HG03060 (cell line): ENCODE data around the gene GNS.
"Not testable (repeated sequence)": the region's sequence is repeated elsewhere in the genome, so short reads cannot be mapped to it uniquely, and the experiment has no call there.

ENCODE experiments used
- ATAC-seq: cut with Tn5 transposase; IDR thresholded peaks from one replicate; pipeline ENCODE4 v1.9.1; 2021; ENCODE audit warnings: low read depth, moderate number of reproducible peaks; ENCODE audit not compliant: unreplicated experiment

Gene GNS

DNA sequence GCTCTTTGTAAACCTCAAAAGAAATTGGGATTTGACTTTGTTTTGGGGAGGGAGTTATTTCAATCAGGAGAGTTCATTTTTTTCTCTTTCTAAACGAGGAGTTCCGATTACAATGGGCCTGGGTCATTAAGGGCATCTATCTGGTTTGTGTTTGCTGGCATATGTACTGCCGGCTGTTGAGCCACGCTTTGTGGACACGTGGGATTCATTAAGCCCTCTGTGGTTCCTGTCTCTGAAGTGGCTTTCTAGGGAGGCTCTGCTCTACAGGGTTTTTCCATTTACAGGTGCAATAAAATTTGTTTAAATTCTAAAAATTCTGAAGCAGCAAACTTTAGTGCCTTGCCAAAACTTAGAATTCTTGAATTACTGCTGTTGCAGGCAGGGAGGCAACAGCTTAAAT is 57.9 kb downstream of the GNS start:
- no peak for ATAC-seq

DNA sequence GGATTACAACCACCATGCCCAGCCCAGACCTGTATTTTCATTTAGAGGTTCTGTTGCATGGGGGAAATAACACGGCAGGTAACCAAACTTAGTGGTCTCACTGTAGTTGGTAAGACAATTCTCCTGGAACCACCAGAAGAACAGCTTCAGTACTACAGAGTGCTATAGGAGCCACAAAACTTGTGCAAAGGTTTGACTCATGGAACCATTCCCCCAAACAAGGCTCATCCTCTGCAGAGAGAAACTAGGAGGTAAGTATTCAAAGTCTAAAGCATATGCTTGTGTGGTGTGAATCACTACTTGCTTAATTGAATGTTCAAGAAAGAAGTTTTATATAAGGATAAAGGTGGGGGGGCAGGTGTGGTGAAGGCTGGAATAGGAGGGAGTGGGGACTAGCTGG is 58.7 kb downstream of the GNS start:
- ATAC-seq = no peak

DNA sequence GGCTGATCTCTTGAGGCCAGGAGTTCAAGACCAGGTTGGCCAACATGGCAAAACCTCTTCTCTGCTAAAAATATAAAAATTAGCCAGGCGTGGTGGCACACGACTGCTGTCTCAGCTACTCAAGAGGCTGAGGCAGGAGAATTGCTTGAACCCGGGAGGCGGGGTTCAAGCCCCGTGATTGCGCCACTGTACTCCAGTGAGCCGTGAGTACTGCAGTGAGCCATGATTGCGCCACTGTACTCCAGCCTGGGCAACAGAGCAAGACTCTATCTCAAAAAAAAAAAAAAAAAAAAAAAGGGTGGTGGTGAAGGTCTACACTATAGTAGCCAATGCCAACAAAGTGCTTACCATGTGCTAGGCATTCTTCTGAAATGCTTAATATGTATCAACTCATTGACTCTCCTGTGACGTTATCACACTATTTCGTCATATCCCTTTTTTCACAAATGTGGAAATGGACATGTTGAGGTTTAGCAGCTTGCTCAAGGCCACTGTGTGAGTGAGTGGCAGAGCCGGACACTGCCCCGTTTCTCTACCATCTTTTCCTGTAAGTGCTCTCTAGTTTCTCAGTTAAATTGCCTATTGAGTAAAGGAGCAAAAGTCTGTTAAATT is 59.6 kb downstream of the GNS start:
- no peak for ATAC-seq

DNA sequence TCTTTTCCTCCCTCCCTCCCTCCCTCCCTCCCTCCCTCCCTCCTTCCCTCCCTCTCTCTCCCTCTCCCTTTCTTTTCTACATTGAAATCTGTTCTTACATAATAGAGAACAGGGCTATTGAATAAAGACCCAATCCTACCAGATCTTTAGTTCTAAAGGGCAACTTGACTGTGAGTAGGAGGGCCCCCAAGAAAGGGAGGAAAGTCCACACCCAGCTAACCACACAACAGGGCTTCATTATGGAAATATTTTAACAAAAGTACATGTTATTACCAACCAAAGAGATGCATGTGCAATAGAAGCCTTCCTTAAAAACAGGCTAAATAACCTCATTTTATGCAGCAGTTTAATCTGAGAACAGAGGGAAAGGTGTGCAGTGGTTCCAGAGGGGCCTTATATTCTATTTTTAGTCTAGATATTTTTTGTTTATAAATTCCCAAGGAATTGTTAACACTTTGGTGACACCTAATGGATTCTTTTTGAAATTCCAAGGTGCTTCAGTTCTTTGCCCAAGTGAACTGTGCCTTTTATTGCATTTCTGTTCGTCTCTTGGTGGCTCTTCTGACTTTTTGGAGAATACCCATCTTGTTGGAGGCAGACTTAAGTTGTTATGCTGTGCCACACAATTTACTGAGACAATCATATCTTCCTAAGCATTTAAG is 63.0 kb downstream of the GNS start:
- no peak for ATAC-seq

DNA sequence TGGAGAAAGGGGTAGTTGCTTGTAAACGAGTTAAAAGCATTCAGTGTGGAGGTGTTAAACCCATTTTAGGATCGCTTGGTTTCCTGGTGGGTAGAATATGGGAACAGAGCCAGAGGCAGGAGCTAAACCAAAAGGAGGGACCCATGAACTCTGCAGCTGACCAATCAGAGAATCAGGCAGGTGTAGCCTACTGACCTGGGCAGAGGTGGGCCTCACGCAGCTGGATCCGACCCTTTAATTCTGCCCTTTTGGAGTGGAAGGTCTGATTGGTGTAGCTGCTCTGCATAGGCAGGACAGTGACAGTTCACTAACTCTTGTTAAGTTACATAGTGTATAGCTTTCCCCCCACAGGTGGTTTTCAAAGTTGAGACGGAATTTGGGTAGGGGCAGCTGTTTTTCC is 63.7 kb downstream of the GNS start:
- ATAC-seq = no peak

DNA sequence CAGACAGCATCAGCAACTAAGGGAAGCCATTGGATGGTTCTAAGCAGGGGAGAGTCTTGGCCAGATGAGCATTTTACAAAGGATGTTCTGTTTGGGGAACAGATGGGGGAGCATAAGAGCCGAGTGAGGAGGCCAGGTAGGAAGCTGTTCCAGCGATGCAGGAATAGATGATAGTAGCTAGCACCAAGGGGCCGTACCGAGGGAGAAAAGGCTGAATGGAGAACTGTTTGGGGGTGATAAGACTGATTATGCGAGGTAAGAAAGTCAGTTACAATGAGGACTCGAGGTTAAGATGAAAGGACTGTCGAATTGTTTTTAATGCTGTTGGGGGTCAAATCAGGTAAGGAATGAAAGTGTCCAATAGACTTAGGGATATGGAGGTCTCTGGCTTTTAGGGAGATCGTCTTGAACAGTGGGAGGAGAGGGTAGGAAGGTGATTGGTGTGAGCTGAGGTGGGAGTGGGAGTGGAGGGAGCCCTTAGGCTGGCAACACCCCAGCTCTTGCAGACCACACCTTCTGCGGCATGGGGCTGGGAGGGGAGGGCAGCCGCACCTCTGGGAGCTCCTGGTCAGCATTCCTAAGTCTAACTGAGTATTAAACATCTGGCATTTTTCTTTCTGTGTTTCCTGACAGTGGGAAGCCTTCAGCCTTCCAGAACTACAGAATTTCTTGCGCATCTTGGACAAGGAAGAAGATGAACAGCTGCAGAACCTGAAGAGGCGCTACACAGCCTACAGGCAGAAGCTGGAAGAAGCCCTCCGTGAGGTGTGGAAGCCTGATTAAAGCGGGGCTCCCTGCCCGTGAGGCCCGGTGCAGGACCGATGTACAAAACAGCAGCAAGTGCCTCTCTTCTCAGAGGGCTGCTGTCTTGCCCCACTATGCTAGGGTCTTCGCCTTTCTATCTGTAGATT is 64.8 kb downstream of the GNS start:
- no peak for ATAC-seq

DNA sequence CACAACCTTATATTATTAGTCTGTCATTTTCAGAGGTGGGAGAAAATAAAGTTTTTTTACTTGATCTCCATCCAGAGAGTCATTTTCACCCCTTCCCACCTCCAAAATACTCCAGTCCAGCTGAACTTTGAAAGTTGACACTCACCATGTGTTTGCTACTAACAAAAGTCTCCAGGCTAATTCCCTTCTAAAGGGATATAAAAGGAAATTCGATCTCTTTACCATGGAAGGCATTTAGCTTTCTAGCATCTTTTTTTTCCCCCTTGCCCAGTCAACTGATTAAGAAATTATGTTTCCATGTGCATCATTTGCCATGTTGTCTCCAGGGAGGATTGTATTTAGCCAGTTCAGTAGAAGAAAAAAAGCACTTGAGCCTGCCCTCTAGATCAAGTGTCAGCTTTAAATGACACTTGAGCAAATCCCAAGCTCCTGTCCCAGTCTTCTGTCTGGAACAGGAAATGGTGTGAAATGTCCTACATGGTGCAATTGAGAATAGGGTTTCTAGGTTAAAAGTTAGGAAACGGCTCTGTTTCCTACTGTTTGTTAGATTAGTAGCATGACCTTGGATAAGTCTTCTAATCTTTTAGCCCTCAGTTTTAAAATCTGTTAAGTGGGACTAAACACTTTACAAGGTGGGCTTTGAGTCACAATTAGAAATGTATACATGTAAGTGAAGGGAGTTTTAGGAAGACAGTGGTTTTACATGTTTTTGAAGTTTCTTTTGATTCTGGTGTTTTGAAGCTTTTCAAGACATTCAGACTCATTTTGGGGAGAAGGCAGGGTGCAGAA is 67.2 kb downstream of the GNS start:
- no peak for ATAC-seq

DNA sequence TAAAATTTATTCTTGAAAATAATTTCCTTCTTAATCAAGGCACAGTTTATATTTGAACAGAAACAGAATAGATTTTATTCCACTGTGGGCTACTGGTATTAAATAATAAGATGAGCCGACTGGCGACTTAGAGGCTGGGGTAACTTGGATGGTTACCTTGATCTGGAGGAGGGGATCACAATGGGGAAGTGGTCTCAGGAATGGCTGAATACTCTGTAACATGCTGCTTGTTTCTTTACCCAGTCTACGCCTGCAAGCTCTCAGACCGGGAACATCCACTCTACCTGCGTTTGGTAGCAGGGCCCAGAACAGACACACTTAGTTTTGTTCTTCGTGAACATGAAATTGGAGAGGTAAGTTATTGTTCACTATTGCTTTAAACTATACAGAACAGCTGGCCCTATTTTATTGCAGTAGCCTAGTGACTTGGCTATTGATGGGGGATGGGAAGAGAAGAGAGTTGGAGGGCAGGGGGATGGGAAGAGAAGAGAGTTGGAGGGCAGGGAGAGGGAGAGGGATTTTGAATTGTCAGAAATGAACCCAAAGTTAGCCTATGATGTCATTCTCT is 67.9 kb downstream of the GNS start:
- ATAC-seq = no peak

DNA sequence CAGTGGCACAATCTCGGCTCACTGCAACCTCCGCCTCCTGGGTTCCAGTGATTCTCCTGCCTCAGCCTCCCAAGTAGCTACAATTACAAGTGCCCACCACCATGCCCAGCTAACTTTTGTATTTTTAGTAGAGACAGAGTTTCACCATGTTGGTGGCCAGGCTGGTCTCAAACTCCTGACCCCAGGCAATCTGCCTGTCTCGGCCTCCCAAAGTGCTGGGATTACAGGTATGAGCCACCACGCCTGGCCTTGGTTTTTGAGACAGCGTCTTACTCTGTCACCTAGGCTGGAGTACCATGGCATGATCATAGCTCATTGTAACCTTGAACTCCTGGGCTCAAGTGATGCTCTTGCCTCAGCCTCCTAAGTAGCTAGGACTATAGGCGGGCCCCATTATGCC is 69.0 kb downstream of the GNS start:
- not testable (repeated sequence) for ATAC-seq

DNA sequence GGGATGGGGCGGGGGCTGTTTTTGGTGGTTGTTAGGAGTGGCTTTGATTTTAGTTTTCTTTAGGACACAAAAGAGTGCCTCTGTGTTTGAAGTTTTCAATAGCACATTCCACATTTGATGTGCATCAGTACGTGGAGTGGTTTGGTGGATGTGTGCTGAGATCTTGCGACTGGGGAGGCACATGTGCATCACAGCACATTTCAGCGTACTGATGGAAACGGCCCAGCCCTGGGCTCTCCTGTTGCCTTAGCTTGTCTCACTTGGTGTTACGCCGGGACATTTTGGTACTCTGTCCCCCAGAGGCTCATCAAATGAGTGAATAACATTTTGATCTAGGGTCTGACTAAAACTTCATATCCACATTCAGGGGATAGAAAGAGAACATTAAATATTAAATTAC is 70.5 kb downstream of the GNS start:
- ATAC-seq = no peak

DNA sequence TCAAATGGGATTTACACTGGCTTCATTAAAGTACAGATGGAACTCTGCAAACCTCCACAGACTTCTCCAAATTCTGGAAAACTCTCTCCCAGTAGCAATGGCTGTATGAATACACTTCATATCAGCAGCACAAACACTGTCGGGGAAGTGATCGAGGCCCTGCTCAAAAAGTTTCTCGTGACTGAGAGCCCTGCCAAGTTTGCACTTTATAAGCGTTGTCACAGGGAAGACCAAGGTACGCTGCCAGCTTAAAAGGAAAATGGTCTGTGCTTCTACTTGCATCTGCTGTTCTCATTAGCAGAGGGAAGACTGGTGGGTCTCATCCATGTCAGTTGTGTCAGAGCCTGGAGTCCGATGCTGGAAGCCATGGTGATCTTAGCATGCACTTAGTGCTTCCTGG is 71.0 kb downstream of the GNS start:
- ATAC-seq = no peak

DNA sequence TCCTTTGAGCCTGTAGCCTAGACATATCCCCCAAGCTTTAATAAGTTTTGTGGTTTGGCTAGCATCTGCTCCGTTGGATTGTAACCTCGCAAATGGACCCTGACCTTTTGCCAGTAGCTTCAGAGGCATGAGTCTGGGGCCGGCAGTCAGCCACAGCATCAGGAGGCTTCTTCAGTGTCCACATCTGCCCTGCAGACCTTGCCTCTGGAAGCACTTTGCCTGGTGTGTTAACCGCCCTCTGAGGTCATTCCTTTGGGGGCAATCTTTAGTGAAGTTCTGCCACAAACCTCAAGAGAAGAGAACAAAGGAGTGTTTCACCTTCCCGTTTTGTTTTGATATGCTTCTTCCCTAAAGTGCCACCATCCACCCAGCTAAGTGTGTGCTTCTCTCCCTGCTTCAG is 71.4 kb downstream of the GNS start:
- ATAC-seq = no peak

DNA sequence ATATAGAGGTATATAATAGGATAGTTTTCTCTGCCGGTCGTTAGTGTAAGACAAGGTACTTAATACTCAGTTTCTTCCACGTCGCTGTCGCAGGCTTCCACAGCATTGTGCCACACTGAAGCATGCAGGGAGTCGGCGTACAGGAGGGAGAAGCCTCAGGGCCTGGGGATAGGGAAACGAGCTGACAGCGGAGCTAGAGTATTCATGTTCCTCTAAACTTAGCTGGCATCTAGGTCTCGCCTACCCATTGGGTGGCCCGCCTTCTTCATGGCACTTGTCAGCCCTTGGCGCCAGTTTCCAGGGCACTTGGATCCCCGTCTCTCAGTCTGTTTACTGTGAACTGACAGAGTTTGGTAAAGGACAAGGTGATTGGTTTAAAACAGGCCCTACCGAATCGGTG is 73.6 kb downstream of the GNS start:
- ATAC-seq = no peak

DNA sequence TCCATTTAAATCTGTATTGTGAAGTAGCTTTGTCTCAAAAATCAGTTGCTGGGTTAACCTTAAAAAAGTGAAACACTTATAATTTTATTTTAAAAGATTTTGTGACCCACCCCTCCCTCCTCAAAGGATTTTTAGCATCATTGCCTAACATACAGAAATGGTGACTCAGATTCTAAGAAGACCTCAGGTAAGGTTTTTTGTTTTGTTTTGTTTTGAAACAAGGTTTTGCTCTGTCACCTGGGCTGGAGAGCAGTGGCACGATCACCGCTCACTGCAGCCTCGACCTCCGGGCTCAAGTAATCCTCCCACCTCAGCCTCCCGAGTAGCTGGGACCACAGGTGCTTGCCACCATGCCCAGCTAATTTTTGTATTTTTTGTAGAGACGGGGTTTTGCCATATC is 74.2 kb downstream of the GNS start:
- no peak for ATAC-seq

DNA sequence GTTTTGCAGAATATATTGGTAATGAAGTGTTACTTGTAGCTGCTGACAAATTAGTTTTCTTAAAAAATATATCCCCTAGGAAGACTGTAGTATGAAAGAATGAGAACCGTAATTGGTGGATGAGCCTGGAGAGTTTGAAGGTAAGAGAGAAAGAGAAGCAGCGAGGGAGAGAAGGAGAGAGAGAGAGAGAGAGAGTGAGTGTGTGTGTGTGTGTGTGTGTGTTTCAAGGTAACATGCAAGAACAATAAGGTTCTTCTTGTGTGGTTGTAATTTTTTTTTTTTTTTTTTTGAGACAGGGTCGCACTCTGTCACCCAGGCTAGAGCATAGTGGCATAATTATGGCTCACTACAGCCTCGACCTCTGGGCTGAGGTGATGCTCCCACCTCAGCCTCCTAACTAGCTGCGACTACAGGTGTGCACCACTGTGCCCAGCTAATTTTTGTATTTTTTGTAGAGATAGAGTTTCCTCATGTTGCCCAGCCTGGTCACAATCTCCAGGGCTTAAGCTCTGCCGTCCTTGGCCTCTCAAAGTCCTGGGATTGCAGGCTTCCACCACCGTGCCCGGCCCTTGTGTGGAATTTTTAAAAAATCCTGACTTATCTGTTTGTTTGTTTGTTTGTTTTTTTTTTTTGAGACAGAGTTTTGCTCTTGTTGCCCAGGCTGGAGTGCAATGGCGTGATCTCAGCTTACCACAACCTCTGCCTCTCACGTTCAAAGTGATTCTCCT is 75.2 kb downstream of the GNS start:
- no peak for ATAC-seq

DNA sequence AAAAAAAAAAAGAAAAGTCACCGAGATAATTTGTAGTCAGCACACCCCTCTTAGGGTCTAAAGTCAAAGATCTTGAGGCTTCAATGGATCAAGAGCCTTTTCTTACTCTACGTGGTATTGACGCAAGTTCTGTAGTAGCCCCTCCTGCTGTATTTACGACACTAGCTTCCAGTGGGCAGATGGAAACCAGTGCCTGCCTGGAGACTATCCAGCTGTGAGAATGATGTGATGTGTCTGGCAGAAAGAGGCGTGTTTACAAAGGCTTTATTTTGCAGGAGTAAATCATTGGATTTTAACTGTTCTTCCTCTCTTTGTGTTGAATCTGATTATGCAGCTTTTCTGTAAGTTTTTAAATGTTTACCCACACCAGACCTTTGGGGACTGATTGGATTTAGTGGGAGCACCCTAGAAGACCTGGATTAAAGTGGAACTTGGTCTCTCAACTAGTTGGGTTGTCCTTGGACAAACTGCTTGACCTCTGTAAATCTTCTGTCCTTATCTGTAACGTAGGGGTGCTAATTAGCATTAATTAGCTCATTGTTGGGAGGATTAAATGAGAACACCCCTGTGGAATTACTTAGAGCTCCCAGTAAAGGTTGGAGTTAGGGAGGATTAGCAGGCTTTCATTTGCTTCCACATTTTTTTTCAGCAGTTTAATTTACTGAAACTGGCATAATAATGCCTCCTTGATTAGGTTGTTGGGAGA is 76.5 kb downstream of the GNS start:
- ATAC-seq = no peak

DNA sequence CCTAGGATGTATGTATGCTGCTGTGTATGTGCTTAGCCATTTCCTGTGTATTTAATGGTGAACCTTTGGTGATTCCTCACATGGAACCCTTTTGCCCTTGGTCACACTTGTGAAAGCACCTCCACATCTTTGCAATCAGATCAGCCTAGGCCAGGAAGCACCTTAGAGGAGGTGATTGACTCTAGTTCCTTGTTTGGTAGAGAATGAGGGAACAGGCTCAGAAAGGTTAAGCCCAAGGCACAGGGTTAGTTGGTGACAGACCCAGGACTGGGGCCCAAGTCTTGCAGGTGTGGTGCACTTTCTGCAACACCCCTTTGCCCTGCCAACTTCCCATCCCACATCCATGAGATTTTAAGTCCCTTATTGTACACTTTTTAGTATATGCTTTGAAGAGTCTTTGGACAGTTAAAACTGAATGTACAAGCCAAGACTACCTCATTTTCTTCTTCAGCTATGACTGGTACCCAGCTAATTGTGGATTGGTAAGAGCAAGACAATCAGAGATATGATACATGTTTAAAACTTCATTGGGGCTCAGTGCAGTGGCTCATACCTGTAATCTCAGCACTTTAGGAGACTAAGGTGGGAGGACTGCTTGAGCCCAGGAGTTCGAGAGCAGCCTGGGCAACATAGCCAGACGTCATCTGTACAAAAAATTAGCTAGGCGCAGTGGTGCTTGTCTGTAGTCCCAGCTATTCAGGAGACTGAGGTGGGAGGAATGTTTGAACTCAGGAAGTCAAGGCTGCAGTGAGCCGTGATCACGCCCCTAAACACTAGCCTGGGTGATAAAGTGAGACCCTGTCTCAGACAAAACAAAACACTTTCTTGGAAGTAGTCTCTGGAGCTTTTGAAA is 77.8 kb downstream of the GNS start:
- no peak for ATAC-seq

DNA sequence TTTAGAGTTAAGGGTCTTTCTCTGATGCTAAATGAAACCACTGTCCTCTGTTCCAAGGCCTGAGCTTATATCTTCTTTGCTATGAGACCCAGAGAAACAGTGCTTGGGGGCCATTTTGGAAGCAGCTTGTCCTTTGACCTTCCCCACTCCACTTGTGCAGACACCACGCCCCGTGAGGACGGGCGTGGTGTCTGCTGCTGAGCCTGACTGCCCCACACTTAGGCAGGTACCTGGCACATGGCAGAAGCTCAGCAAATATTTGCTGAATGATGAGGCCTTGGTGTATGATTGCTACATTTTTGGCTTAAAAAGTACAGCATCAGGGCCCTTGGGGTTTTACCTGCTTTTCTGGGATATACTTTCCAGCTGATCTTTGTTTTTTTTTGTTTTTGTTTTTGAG is 79.0 kb downstream of the GNS start:
- no peak for ATAC-seq
